Pancreas (tissue), 10 donors: ENCODE data around the gene PI4KA. TPM values are rescaled to one million over a fixed set of nuclear protein-coding genes. Genes with fewer than 3 reads are reported as not detected.
"Not testable (repeated sequence)": the region's sequence is repeated elsewhere in the genome, so short reads cannot be mapped to it uniquely, and the experiment has no call there.

Source experiments
- ATAC-seq, 4 donors: fragments of 200-7000 bp; cut with Tn5 transposase; one replicate each; pipeline versions ENCODE4 v1.8.0 to v1.9.1; 2020; ENCODE audit warnings: mild to moderate bottlenecking in 4 of 4, moderate library complexity in 4 of 4
- DNase-seq, 6 donors: peaks; one replicate each; pipeline ENCODE4 v3.0.0-alpha.2; 2020
- FAIRE-seq: peaks from 2 replicates; lab custom pipeline; 2012; peaks lifted over from hg19 to GRCh38; lab: Jason Lieb, UNC
- H3K27ac ChIP-seq, 4 donors: fragments of 200-600 bp; sonication (generic); 1 replicate in 3 of 4; 2 replicates in 1 of 4; pipeline versions ENCODE4 v1.5.0 to v1.8.0; 2020
- H3K27me3 ChIP-seq, 4 donors: fragments of 200-600 bp; one replicate each; pipeline ENCODE4 v1.8.0; 2021
- H3K36me3 ChIP-seq, 3 donors: fragments of 200-600 bp; sonication (generic) in 1 of 3; one replicate each; pipeline versions ENCODE4 v1.5.0 to v1.8.0; 2020 to 2021
- H3K4me1 ChIP-seq, 3 donors: fragments of 200-600 bp; one replicate each; pipeline ENCODE4 v1.8.0; 2021
- H3K4me3 ChIP-seq, 4 donors: fragments of 200-600 bp; sonication (generic) in 2 of 4; one replicate each; pipeline versions ENCODE4 v1.5.0 to v1.8.0; 2020 to 2021
- H3K9me3 ChIP-seq, 4 donors: fragments of 200-600 bp; one replicate each; pipeline ENCODE4 v1.8.0; 2021
- CTCF ChIP-seq, 4 donors: fragments of 200-600 bp; sonication (generic) in 3 of 4; IDR thresholded peaks; one replicate each; pipeline versions ENCODE4 v1.5.0 to v1.8.0; 2021; ENCODE audit warnings: antibody characterized with exemption in 4 of 4
- WGBS, 2 donors: extraction: QIAGEN DNeasy Blood & Tissue Kit; methylation state at CpG; one replicate each; pipeline ENCODE4 v1.1.7; 2013; 5-methylcytosine and 5-hydroxymethylcytosine counted together
- intact Hi-C, 3 donors: fragments of 100-400 bp; cut with DNase I; formaldehyde crosslinking; loops; one replicate each; pipeline versions ENCODE4 v1.11.1 to v1.14.2; 2022
- polyA plus RNA-seq, 2 donors: library from polyadenylated mRNA; stranded (reverse); fragments of 200-250 nt; gene quantifications; one replicate each; pipeline ENCODE4 v1.2.3, GENCODE V29; 2013
- total RNA-seq, 6 donors: library from RNA; stranded (reverse); fragmentation: NEBNext Ultra II Directional in 4 of 6; extraction: Animal tissue kit (Norgen Biotek cat#: 25700) in 4 of 6; gene quantifications; one replicate each; pipeline versions ENCODE4 v1.2.1 to v1.2.4, GENCODE V29; 2021 to 2023
- donor health status: healthy with polysubstance abuse.
- donor health status: DM: no; HTN: no; CAD: no; lungs with moderate emphysema.
- donor health status: DM: no; HTN: no; CAD: no.
- donor health status: control.
- donor health status: control.
- donor health status: Bipolar disorder and iron deficiency.
- donor health status: DM: yes; HTN: yes; CAD: no.
- donor health status: DM: no; HTN: no; CAD: no.
- donor health status: DM: no; HTN: no; CAD: no.
- donor health status: DM: yes; HTN: yes; CAD: no.

The PI4KA gene
- total and polyA plus RNA-seq, 8 donors: 23.6 to 46.6 (median 32.0) TPM

DNA sequence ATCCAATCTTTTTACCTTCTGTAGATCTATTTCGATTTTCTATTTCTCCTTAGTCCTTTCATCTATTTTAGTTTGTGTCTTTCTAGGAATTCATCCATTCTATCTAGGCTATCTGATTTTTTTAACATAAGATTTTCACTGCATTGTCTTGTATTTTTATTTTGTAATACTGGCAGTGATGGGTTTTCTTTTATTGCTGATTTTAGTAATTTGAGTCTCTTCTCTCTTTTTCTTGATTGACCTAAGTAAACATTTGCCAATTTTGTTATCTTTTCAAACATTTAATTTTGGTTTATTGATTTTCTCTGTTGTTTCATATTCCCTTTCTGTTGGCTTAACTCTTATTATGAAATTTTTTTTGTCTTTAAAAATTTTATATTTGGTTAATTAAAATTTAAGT lies 192.1 kb downstream of the PI4KA start:
- no peak for ATAC-seq
- no peaks in the 10 kb centered on the region for H3K4me1 ChIP-seq
- H3K27ac ChIP-seq: no peak overlapping the region
- intact Hi-C loops: no loop called here
- no peak for TF ChIP-seq CTCF (IDR thresholded peaks at IDR 0.05)
- H3K27me3 ChIP-seq: peaks cover 0 to 7% (median 0%) of the 10 kb centered on the region in 4 donors
- no peak for DNase-seq
- WGBS, 2 donors: 52 to 84% methylated on average over 1 of the region's 1 CpG
- H3K9me3 ChIP-seq: no peaks in the 10 kb centered on the region
- H3K36me3 ChIP-seq: no peaks in the 10 kb centered on the region
- no peak overlapping the region for H3K4me3 ChIP-seq
- FAIRE-seq: no peak

GRCh38 chr22:20664594-20664959 lies 194.0 kb downstream of the PI4KA start:
- Histone ChIP-seq H3K36me3 (no peaks in the 10 kb centered on the region), H3K9me3 (no peaks in the 10 kb centered on the region), H3K27me3 (peaks cover 0 to 7% (median 0%) of the 10 kb centered on the region in 4 donors), H3K27ac (no peak overlapping the region), H3K4me1 (no peaks in the 10 kb centered on the region), H3K4me3 (no peak overlapping the region)
- no peak for TF ChIP-seq CTCF (IDR thresholded peaks at IDR 0.05)
- DNase-seq (no peak), ATAC-seq (no peak), FAIRE-seq (no peak)
- WGBS, 2 donors: 93 to 98% methylated on average over 1 of the region's 1 CpG
- intact Hi-C loops: no loop called here

DNA sequence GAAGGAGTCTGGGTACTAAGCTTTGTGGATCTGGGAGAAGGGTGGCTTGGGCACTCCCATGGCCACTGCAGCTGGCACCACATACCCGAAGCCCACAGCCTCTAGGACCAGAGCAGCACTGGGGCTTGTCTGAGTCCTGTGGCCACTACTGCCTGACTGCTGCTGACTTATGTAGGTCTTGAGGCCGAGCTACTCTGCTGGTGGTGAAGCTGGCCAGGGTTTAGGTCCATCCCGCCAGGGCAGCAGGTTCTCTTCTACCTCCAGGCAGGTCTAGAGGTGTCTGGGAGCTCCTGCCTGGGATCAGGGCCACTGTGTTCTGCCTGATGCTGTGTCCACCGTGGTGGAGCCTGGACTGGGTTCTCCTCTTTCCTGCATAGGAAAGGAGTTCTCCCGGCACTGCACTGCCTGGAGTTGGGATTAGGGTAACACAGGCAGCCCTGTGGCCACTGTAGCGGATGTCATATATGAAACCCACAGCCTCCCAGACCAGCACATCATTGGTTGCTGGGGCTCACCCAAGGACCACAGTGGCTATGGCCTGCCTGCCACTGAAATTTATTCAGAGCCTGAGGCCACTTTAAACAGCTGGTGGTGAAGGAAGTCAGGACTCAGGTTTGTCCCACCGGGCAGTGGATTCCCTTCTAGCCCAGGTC lies 194.5 kb downstream of the PI4KA start:
- no peak for TF ChIP-seq CTCF (IDR thresholded peaks at IDR 0.05)
- DNase-seq (no peak), FAIRE-seq (no peak), ATAC-seq (no peak)
- Histone ChIP-seq H3K36me3 (no peaks in the 10 kb centered on the region), H3K27ac (no peak overlapping the region), H3K9me3 (no peaks in the 10 kb centered on the region), H3K4me1 (no peaks in the 10 kb centered on the region), H3K4me3 (no peak overlapping the region), H3K27me3 (peaks cover 0 to 7% (median 0%) of the 10 kb centered on the region in 4 donors)
- intact Hi-C loops: no loop called here
- 88 to 96% methylated on average over 7 of the region's 7 CpGs for WGBS, 2 donors

GRCh38 chr22:20663137-20663828 lies 195.3 kb downstream of the PI4KA start:
- intact Hi-C loops: no loop called here
- H3K36me3 ChIP-seq: no peaks in the 10 kb centered on the region
- ATAC-seq (no peak), DNase-seq (no peak), FAIRE-seq (no peak)
- no peaks in the 10 kb centered on the region for H3K9me3 ChIP-seq
- H3K27ac ChIP-seq: no peak overlapping the region
- H3K4me1 ChIP-seq: no peaks in the 10 kb centered on the region
- TF ChIP-seq CTCF (IDR thresholded peaks at IDR 0.05): no peak
- H3K4me3 ChIP-seq: no peak overlapping the region
- 90 to 97% methylated on average over 1 of the region's 1 CpG for WGBS, 2 donors
- peaks cover 0 to 7% (median 0%) of the 10 kb centered on the region in 4 donors for H3K27me3 ChIP-seq

GRCh38 chr22:20662524-20663036 lies 196.0 kb downstream of the PI4KA start:
- H3K27ac ChIP-seq, H3K36me3 ChIP-seq, H3K9me3 ChIP-seq, ATAC-seq, H3K27me3 ChIP-seq, H3K4me3 ChIP-seq, FAIRE-seq, DNase-seq, intact Hi-C loops, H3K4me1 ChIP-seq: not testable (repeated sequence)
- 79 to 80% methylated on average over 4 of the region's 4 CpGs for WGBS, 2 donors
